Measurements from ENCODE around the gene GCK.

GCK gene

DNA sequence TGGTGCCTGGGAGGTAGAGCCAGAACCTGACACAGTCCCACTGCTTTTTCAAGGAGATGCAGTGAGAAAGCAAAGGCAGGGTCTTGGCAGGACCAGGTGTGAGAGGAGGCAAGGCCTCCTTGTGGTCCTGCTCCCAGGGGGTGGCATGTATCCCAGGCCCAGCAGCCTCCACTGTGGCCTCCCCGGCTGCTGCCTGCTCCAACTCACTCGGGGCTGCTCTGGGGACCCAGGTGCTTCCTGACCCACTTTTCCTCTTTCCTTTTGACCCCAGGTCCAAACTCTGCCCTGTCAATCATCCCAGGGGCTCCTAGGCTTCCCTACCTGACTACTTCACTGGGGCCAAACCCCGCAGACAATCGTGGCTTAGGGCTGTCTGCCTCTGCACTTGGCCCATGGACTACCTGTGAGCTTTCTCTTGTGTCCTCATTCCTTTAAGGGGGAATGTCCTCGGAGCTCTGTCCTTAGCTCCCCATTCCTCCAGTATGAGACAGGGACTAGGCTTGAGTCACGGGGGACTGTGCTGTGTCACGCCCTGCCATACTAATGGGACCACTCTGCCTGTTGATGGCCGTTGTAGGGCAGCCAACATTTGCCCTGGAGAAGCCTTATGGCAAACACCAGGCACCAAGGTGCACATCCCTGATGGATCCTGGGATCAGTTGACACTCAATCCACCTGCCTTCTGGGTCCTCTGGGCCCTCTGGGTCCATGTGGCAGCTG lies 86.2 kb downstream of the GCK start:
- no peak for DNase-seq

DNA sequence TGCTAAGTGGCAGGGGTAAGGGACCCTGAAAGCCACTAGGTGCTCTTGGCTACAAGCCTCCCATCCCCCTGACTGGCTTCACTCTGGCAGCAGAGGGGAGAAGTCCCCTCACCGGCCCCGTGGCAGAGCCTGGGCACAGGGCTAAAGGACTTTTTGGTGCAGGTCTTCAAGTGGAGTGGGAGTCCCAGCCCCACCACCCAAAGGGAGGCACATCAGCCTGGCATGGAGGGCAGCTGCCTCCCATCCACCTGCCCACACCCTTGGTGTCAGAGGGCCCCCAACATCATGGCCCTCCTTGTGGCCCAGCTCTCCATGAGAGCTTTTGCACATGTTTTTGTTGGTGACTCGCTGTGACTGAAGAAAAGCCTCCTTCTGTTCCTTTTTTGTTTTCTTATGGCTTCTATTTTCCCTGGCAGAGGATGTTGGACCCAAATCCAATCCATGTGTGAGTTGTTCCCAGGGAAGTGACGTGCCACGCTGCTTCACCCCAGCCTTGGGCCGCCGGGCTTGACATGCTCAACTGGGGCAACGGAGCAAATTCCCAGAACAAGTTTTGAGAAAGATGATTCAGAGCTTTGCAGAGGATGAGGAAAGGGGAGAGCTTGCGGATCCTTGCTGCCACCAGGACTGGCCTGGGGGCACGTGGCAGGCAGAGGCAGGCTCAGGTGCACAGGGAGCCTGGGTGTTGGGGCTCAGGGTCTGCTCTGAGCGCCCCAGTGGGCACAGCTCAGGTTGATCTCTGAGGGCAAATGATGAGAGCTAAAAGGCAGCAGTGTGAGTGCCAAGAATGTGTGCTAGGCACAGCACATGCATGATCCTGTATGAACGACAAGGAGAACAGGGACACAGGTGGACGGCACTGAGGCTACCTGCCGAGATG lies 87.0 kb downstream of the GCK start:
- DNase-seq: no peak

DNA sequence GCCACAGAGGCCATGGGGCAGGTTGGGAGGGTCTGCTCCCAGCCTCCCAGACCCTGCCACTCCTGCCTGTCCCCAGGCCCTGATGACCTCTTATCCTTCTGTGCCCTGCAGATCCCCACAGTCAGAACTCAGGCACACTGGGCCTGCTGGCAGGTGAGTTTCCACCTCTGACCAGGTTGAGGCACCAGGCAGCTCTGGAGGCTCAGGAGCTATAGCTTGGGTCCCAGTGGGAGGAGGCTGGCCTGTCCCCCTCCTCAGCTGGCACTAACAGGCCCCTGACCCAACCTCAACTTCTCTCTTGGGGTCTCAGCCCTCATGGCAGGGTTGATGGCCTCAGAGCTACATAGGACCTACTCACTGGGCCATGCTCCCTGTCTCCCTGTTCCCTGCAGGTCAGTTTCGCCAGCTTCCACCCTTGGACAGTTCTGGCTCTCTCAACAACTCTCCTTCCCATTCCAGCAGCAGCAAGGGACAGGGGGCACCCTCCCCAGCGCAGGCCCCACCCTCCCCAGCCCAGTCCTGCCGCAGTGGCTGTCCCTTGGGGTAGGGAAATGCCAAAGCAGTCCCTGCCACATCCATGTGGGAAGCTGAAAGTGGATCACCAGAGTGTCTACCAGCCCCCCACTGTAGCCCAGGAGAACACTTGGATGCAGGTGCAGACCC lies 87.8 kb downstream of the GCK start:
- no peak for DNase-seq

DNA sequence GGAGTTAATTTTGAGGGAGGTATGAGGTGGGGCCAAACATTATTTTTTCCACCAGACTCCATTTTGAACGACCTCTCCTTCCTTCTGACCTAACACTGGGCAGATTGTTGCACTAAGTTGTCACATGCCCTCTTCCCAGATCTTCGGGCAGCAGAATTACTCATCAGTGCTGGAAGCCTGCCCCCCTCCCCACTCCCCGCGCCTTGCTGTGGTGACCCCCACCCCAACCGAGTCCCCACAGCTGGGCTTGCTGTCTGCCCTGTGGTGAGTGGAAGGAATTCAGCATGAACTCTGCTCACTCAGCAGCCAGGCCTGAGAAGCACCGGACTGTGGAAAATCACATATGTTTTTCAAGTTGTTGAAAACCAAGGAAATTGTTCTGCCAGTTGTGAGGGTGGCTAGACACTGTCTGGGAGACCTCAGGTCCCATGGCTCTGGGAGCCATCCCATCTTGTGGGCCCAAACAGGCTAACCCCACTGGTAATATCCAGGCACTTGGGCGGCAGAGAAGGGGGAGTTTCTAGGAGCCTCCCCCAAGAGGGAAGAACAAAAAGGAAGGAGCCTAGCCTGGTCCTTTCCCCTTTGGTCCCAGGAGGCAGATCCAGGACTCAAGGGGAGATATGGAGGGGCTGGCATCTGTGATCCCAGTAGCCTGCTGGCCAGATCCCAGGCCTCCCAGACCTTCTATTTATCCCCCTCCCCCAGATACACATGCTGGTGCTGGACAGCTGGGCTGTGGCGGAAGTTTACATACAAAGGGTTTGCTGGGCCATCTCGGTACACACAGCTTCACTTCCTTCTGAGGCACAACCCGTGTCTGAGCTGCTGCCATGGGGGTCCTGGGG lies 88.6 kb downstream of the GCK start:
- DNase-seq: no peak

DNA sequence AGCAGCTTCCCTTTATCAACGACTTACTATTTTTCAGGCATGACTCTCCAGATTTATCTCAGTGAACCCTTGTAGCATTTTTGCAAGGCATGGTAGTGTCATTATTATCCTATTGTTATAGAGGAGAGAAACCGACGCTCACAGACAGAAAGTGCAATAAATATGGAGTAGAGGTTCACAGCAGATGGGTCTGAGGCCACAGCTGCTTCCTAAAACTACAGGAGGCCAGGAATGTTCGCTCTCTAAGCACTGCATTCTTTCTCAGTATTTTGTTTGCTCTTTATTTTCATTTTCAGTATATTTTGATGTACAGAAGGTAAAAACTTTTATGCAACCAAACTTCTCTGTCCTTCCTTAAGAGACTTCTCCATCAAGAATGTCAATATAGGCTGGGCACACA lies 89.6 kb downstream of the GCK start:
- DNase-seq: no peak

DNA sequence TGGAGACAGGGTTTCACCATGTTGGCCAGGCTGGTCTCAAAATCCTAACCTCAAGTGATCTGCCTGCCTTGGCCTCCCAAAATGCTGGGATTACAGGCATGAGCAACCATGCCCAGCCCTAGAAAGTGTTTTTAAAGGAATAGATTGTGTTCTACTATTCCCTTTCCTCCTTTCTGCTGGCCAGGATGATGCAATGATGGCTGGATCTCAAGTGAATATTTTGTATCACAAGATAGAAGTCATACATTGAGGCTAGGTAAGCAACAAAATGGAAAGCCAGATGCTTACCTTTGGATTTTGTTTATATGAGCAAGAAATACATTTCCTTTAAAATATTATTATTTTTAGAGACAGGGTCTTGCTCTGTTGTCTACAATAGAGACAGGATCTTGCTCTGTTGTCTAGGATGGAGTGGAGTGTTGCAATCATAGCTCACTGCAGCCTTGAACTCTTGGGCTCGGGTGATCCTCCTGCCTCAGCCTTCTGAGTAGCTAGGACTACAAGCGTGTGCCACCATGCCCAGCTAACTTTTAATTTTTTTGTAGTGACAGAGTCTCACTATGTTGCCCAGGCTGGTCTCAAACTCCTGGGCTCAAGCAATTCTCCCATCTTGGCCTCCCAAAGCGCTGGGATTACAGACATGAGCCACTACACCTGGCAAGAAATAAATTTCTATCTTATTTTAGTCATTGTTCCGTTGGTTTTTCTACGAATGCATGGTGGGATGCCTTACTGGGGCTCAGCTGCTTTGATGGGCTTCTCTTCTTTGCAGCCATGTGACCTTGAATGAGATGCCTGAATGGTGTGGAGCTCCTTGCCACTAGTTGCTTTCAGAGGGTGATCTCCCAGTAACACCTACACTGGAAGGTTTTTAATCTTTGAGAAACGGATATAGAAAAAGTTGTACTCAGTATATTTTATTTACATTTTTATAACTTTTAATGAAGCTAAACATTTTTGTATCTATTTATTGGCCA lies 90.9 kb downstream of the GCK start:
- DNase-seq: no peak

DNA sequence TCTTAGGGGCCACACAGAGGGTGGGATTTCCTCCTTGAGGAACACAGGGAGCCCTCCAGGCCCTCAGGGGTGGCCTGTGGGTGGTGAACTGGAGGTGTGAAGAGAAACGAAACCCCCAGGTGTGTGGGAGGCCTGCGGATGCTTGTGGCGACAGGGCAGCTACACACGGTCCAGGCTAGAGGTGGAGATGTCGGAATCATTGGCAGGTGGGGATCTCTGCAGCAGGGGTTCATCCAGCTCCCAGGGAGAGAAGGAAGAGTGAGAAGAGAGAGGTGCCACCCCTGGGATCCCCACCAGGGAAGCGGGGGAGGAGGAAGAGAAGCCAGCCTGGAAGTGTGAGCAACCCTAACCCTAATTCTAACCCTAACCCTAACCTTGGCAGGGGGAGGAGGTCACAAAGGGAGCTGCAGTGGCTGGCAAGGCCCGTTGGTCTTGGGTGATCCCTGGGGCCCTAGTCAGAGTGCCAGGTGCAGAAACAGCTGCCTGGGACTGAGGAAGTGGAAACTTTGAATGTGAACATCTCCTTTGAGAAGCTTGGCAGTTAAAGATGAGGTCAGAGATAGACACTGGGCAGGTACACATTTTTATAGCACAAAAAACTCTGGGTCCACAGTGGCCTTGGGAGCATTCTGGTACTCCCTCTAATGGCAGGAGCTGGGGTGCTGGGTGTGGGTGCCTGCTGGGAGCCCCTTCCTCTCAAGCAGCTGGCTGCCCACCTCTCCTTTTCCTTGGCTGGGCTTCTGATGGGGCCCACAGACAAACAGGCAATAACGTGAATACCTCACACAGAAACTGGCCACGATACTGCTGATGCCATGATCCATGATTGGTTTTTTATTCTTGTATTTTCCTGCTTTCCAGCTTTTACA lies 91.9 kb downstream of the GCK start:
- peak; percentile 43 for DNase-seq

DNA sequence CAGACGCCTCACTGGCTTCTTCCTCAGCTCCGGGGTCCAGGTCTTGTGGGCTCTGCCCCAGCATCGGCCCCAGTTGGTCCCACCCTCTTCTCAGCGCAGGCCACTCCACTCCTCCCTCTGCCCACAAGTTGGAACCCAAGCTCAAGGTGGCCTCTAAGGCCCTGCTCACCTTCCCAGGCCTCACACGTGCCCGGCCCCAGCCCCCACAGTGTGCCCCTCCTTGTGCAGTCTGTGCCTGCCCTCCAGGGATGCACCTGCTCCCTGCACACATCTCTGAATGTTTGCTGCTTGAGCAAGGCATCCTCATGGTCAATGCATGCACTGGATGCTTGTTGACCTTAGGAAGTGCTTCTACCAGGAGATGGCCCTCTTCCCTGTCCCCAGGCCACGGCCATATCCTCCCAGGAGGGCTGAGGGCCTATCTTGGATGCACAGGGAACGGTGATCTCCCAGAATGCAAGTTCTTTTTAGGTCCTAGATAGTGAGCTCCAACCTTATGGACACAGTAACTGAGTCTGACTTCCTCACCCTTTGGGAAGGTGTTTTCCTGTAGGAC lies 92.8 kb downstream of the GCK start:
- DNase-seq: no peak

DNA sequence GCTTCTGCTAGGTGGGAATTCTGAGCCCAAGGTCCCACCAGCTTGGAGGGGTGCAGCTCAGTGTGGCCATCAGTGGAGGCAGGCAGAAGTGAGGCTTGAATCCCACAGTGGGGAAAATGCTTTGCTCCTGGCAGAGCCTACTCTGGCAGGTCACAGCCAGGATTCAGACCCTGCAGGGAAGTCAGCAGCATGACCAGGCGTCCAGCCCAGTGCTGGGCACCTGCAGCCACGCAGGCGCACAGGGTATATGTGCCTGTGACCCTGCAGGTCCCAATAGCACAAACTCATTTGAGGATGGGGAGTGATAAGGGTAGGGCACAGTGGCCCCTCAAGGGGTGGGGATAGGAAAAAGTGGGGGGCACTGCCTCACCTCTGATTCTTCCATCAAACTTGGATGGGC lies 93.5 kb downstream of the GCK start:
- no peak for DNase-seq

DNA sequence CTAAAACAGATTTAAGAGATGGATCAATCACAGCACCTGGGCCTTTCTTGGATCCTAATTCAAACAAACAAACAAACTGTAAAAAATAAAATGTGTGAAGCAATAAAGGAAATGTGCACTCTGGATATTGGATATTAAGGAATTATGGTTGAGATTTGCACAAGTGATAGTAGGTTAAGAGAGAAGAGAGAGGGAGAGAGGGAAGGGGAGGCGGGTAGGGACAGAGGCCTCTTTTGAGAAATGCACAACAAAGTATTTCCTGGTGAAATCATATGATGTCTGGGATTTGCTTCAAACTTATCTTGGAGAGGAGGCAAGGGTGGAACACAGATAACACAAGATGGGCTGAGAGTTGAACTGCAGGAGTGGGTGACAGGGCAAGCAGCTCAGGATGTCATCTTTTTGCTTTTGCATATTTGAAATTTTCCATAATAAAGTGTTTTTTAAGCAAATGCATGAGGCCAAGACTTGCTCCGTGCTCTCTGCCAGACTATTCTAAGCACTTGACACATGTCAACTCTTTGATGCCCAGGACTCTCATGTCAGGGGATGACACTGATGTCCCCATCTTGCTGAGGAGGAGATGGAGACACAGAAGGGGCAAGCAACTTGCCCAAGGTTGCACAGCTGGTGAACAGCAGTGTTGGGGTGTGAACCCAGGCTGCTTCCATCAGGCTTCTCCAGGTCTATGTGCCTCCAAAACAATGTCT lies 94.2 kb downstream of the GCK start:
- no peak for DNase-seq

DNA sequence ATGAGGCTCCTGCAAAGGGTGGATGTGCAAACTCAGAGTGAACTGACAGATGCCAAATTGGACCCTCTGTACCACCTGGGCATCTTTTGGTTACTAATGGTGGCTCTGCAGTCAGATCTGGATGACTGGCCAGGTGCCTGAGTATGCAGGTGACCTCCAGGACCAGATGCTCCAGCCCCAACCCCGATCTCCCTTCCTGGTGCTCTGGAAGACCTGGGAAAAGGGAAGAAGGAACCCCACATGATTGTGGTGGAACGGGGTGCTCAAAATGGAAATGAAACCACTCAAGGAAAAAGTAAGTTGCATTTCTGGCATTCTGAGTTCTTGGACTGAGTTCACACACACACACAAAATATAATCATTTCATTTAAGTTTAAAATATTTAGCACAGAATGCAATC lies 94.9 kb downstream of the GCK start:
- no peak for DNase-seq

Measured in CD4-positive, alpha-beta T cell treated with Interleukin-15 for 1 hour (primary cell).